GM12873 (cell line): ENCODE measurements around the gene HTR3C.

Experiments used
- CTCF ChIP-seq: IDR thresholded peaks from 2 replicates; pipeline ENCODE4 v1.5.1; 2012; ENCODE audit warnings: low read depth, mild to moderate bottlenecking, moderate library complexity, low read length, control low read depth; ENCODE audit not compliant: insufficient read depth; ENCODE audit errors: missing control alignments

Gene HTR3C

GRCh38 chr3:184022323-184022722 is 30.5 kb upstream of the HTR3C start:
- TF ChIP-seq CTCF: no peak

GRCh38 chr3:184029443-184029842 is 23.4 kb upstream of the HTR3C start:
- TF ChIP-seq CTCF: no peak

GRCh38 chr3:184030536-184030935 is 22.3 kb upstream of the HTR3C start:
- no peak for TF ChIP-seq CTCF

- no peak for TF ChIP-seq CTCF
Measured at GRCh38 chr3:184031187-184031792, 21.6 kb upstream of the HTR3C start, which contains the start of gene HTR3D. TSS of gene HTR3D (plus strand) at chr3:184031742. CDS start at chr3:184031742, 0 bp downstream.

- peak; percentile 21 for TF ChIP-seq CTCF
Measured at GRCh38 chr3:184037816-184038215, 15.0 kb upstream of the HTR3C start.

GRCh38 chr3:184039414-184039813 is 13.4 kb upstream of the HTR3C start:
- no peak for TF ChIP-seq CTCF

- TF ChIP-seq CTCF: peak; percentile 20
Measured at GRCh38 chr3:184040010-184040409, 12.8 kb upstream of the HTR3C start.
